ENCODE results near the gene CTSH. TPM values are rescaled to one million over a fixed set of nuclear protein-coding genes. Genes with fewer than 3 reads are reported as not detected.
A peak's percentile ranks its signal among the peaks of the same experiment; 100 is the strongest.
"Not testable (repeated sequence)": the region's sequence is repeated elsewhere in the genome, so short reads cannot be mapped to it uniquely, and the experiment has no call there.

CTSH gene
- total and polyA plus RNA-seq, 2 donors = 110 to 156 TPM

GRCh38 chr15:78872972-78873792 is 71.7 kb downstream of the CTSH start:
- peaks cover 14 to 23% of the 10 kb centered on the region in 2 donors for H3K4me1 ChIP-seq (ENCODE audit: control insufficient read depth in 2 of 2, insufficient read depth in 2 of 2, low read length in 2 of 2)

GRCh38 chr15:78872155-78872971 is 72.5 kb downstream of the CTSH start, which contains the start of gene MORF4L1:
MORF4L1 (plus strand) TSS chr15:78872890; CDS start chr15:78873018, 128 bp downstream.
- 12% methylated on average over 51 of the region's 52 CpGs for WGBS
- no peaks in the 10 kb centered on the region for H3K9me3 ChIP-seq (ENCODE audit: control insufficient read depth in 2 of 2, insufficient read depth in 1 of 2, low read length in 1 of 2)
- H3K27ac ChIP-seq (ENCODE audit: low read depth in 1 of 2, low read length in 1 of 2) = peak within 1 kb of the TSS; percentile 100
- peak within 1 kb of the TSS; percentile 86 to 98 for H3K4me3 ChIP-seq (ENCODE audit: low read length in 2 of 2)
- H3K27me3 ChIP-seq (ENCODE audit: control insufficient read depth in 2 of 2, insufficient read depth in 1 of 2, low read length in 1 of 2) = no peaks in the 10 kb centered on the region
- H3K4me1 ChIP-seq (ENCODE audit: control insufficient read depth in 2 of 2, insufficient read depth in 2 of 2, low read length in 2 of 2) = peaks cover 14 to 23% of the 10 kb centered on the region in 2 donors
- no peaks in the 10 kb centered on the region for H3K36me3 ChIP-seq (ENCODE audit: control insufficient read depth in 2 of 2, insufficient read depth in 2 of 2, low read length in 1 of 2)
- peak; percentile 81 to 98 (median 95) for DNase-seq (ENCODE audit: low read depth in 6 of 9, low spot score in 9 of 9)

More at GRCh38 chr15:78872972-78873792, 71.7 kb downstream of the CTSH start:
- Histone ChIP-seq H3K27ac (ENCODE audit: low read depth in 1 of 2, low read length in 1 of 2) (peak overlapping the region; percentile 100), H3K4me3 (ENCODE audit: low read length in 2 of 2) (peak overlapping the region; percentile 86 to 98), H3K9me3 (ENCODE audit: control insufficient read depth in 2 of 2, insufficient read depth in 1 of 2, low read length in 1 of 2) (no peaks in the 10 kb centered on the region), H3K36me3 (ENCODE audit: control insufficient read depth in 2 of 2, insufficient read depth in 2 of 2, low read length in 1 of 2) (no peaks in the 10 kb centered on the region), H3K27me3 (ENCODE audit: control insufficient read depth in 2 of 2, insufficient read depth in 1 of 2, low read length in 1 of 2) (no peaks in the 10 kb centered on the region)
- DNase-seq (ENCODE audit: low read depth in 6 of 9, low spot score in 9 of 9) = peak; percentile 69 to 97 (median 90)
- under 1% methylated on average over 75 of the region's 75 CpGs for WGBS

GRCh38 chr15:78871483-78872127 is 73.2 kb downstream of the CTSH start:
- DNase-seq (ENCODE audit: low read depth in 6 of 9, low spot score in 9 of 9); H3K27me3 ChIP-seq (ENCODE audit: control insufficient read depth in 2 of 2, insufficient read depth in 1 of 2, low read length in 1 of 2); H3K36me3 ChIP-seq (ENCODE audit: control insufficient read depth in 2 of 2, insufficient read depth in 2 of 2, low read length in 1 of 2); H3K9me3 ChIP-seq (ENCODE audit: control insufficient read depth in 2 of 2, insufficient read depth in 1 of 2, low read length in 1 of 2): not testable (repeated sequence)
- Histone ChIP-seq H3K27ac (ENCODE audit: low read depth in 1 of 2, low read length in 1 of 2) (peak overlapping the region in 1 of 2 donors; percentile 94), H3K4me1 (ENCODE audit: control insufficient read depth in 2 of 2, insufficient read depth in 2 of 2, low read length in 2 of 2) (peaks cover 14 to 18% of the 10 kb centered on the region in 2 donors), H3K4me3 (ENCODE audit: low read length in 2 of 2) (peak overlapping the region in 1 of 2 donors; percentile 77)
- 95% methylated on average over 24 of the region's 24 CpGs for WGBS

Other genes with a start within 250 kb of the CTSH start
- gene ADAMTS7, start 133.6 kb downstream of the CTSH start, total RNA-seq = 0.47 TPM
- gene ADAMTS7, start 133.6 kb downstream of the CTSH start, polyA plus RNA-seq = 0.94 TPM
- gene MORF4L1, start 72.2 kb downstream of the CTSH start, total RNA-seq = 233 TPM
- 231 TPM for gene MORF4L1, start 72.2 kb downstream of the CTSH start, polyA plus RNA-seq
- gene RASGRF1, start 145.7 kb upstream of the CTSH start, total RNA-seq = 0.47 TPM
- gene RASGRF1, start 145.7 kb upstream of the CTSH start, polyA plus RNA-seq = 0.52 TPM